ENCODE measurements around the gene CD79B. TPM values are rescaled to one million over a fixed set of nuclear protein-coding genes. Genes with fewer than 3 reads are reported as not detected.
"Not testable (repeated sequence)": the region's sequence is repeated elsewhere in the genome, so short reads cannot be mapped to it uniquely, and the experiment has no call there.

CD79B gene
- polyA plus RNA-seq, 1 of the 3 experiments (the other 2 are of a cell fraction), result 0.10 TPM

- Histone ChIP-seq H4K20me1 (ENCODE audit: insufficient read depth) (no peaks in the 10 kb centered on the region), H3K9ac (no peak overlapping the region), H2AFZ (ENCODE audit: low read depth) (no peak overlapping the region), H3K27me3 (ENCODE audit: insufficient read depth) (peaks cover 50% of the 10 kb centered on the region), H3K4me3 (ENCODE audit: low read depth in 2 of 2, low read length in 1 of 2) (no peak overlapping the region), H3K79me2 (ENCODE audit: insufficient read depth) (no peaks in the 10 kb centered on the region), H3F3A (replicated peaks; ENCODE audit: insufficient read depth) (no peaks in the 10 kb centered on the region), H3K4me2 (no peak overlapping the region), H3K27ac (ENCODE audit: low read depth in 2 of 2, low read length in 1 of 2) (no peak overlapping the region), H3K9me2 (no peaks in the 10 kb centered on the region), H3K9me3 (no peaks in the 10 kb centered on the region), H3K36me3 (replicated peaks in 1 of 2; ENCODE audit: control insufficient read depth in 1 of 2, insufficient read depth in 2 of 2, low read length in 1 of 2) (no peaks in the 10 kb centered on the region), H3K4me1 (ENCODE audit: control insufficient read depth in 1 of 2, insufficient read depth in 2 of 2, low read depth in 1 of 2, low read length in 1 of 2) (no peaks in the 10 kb centered on the region)
- DNase-seq, result no peak
- ChIA-PET CTCF (interaction anchor here (1.1 to 6.7 kb wide), 10 partner anchors 14 to 189 kb away, joined by 3 to 214 read pairs (median 38); partner anchors contain the start of gene CD79B), POLR2A (no interaction called here)
- TF ChIP-seq RCOR1 (IDR thresholded peaks at IDR 0.05; ENCODE audit: low read length), result no peak
- no peak for TF ChIP-seq RAD21 (IDR thresholded peaks at IDR 0.05; ENCODE audit: low read length)
- no peak for TF ChIP-seq SIN3A (IDR thresholded peaks at IDR 0.05; ENCODE audit: borderline replicate concordance, low read depth, low read length)
- no peak for TF ChIP-seq ZBTB33 (IDR thresholded peaks at IDR 0.05; ENCODE audit: borderline replicate concordance, low read depth)
- no peak for TF ChIP-seq YY1 (IDR thresholded peaks at IDR 0.05; ENCODE audit: low read depth)
- TF ChIP-seq EP300 (IDR thresholded peaks at IDR 0.05; ENCODE audit: borderline replicate concordance in 1 of 2, low read depth in 1 of 2, low read length in 1 of 2), result no peak
- 71% methylated on average over 12 of the region's 12 CpGs for WGBS (ENCODE audit: low lambda C conversion rate)
These were observed 15.5 kb downstream of the CD79B start for GRCh38 chr17:63916566-63917185.

- H3K9me3 ChIP-seq; H3K27ac ChIP-seq (ENCODE audit: low read depth in 2 of 2, low read length in 1 of 2); H3K36me3 ChIP-seq (replicated peaks in 1 of 2; ENCODE audit: control insufficient read depth in 1 of 2, insufficient read depth in 2 of 2, low read length in 1 of 2); H2AFZ ChIP-seq (ENCODE audit: low read depth); H4K20me1 ChIP-seq (ENCODE audit: insufficient read depth); DNase-seq; H3K4me2 ChIP-seq; H3K9ac ChIP-seq; H3K4me1 ChIP-seq (ENCODE audit: control insufficient read depth in 1 of 2, insufficient read depth in 2 of 2, low read depth in 1 of 2, low read length in 1 of 2); POLR2A ChIA-PET; H3K79me2 ChIP-seq (ENCODE audit: insufficient read depth); H3K9me2 ChIP-seq; H3F3A ChIP-seq (replicated peaks; ENCODE audit: insufficient read depth); H3K4me3 ChIP-seq (ENCODE audit: low read depth in 2 of 2, low read length in 1 of 2): not testable (repeated sequence)
- 41% methylated on average over 10 of the region's 10 CpGs for WGBS (ENCODE audit: low lambda C conversion rate)
- CTCF ChIA-PET, result interaction anchor here (1.1 to 6.7 kb wide), 11 partner anchors 13 to 218 kb away, joined by 3 to 214 read pairs (median 10); partner anchors contain the start of gene CD79B
- H3K27me3 ChIP-seq (ENCODE audit: insufficient read depth), result peaks cover 50% of the 10 kb centered on the region
These were observed 16.4 kb downstream of the CD79B start for GRCh38 chr17:63915753-63916152.

GRCh38 chr17:63914471-63914870, 17.7 kb downstream of the CD79B start:
- Histone ChIP-seq H3K9me3 (no peaks in the 10 kb centered on the region), H3F3A (replicated peaks; ENCODE audit: insufficient read depth) (no peaks in the 10 kb centered on the region), H3K4me1 (ENCODE audit: control insufficient read depth in 1 of 2, insufficient read depth in 2 of 2, low read depth in 1 of 2, low read length in 1 of 2) (no peaks in the 10 kb centered on the region; a peak in 1 of 4 replicates), H3K27ac (ENCODE audit: low read depth in 2 of 2, low read length in 1 of 2) (no peak overlapping the region), H3K27me3 (ENCODE audit: insufficient read depth) (peaks cover 50% of the 10 kb centered on the region), H2AFZ (ENCODE audit: low read depth) (no peak overlapping the region), H4K20me1 (ENCODE audit: insufficient read depth) (no peaks in the 10 kb centered on the region), H3K36me3 (replicated peaks in 1 of 2; ENCODE audit: control insufficient read depth in 1 of 2, insufficient read depth in 2 of 2, low read length in 1 of 2) (no peaks in the 10 kb centered on the region), H3K79me2 (ENCODE audit: insufficient read depth) (no peaks in the 10 kb centered on the region), H3K4me2 (no peak overlapping the region), H3K4me3 (ENCODE audit: low read depth in 2 of 2, low read length in 1 of 2) (no peak overlapping the region), H3K9me2 (no peaks in the 10 kb centered on the region), H3K9ac (no peak overlapping the region)
- POLR2A ChIA-PET, result no interaction called here
- 92% methylated on average over 7 of the region's 7 CpGs for WGBS (ENCODE audit: low lambda C conversion rate)
- TF ChIP-seq RFX5 (IDR thresholded peaks at IDR 0.05; ENCODE audit: low read length) (no peak), RCOR1 (IDR thresholded peaks at IDR 0.05; ENCODE audit: low read length) (no peak), IRF3 (IDR thresholded peaks at IDR 0.05; ENCODE audit: low read depth, low read length) (no peak), MEF2A (IDR thresholded peaks at IDR 0.05; ENCODE audit: borderline replicate concordance, low read depth) (no peak), CHD2 (IDR thresholded peaks at IDR 0.05; ENCODE audit: low read length, partially characterized antibody) (no peak), RXRA (IDR thresholded peaks at IDR 0.05; ENCODE audit: borderline replicate concordance, low read depth) (no peak), MAX (IDR thresholded peaks at IDR 0.05; ENCODE audit: low read depth) (no peak), GATA2 (CRISPR knock-in tag; IDR thresholded peaks at IDR 0.05) (no peak), SIN3A (IDR thresholded peaks at IDR 0.05; ENCODE audit: borderline replicate concordance, low read depth, low read length) (no peak)
- no peak for DNase-seq
- CTCF ChIA-PET, result interaction anchor here (1.4 to 6.7 kb wide), 4 partner anchors 55 to 219 kb away, joined by 3 to 214 read pairs (median 50); no protein-coding TSS in a partner anchor
